SJCRH30 (cell line): Measurements from ENCODE around the gene ZCCHC7. TPM values are rescaled to one million over a fixed set of nuclear protein-coding genes. Genes with fewer than 3 reads are reported as not detected.
"Not testable (repeated sequence)": the region's sequence is repeated elsewhere in the genome, so short reads cannot be mapped to it uniquely, and the experiment has no call there.

Experiments used
- DNase-seq, 2 experiments: peaks; one replicate each; pipeline ENCODE4 v3.0.0-alpha.2; 2015 to 2020
- H3K27ac ChIP-seq: fragments of 250-450 bp; sonication (Bioruptor Pico); 2 replicates; pipeline ENCODE4 v1.5.1; 2020; ENCODE audit warnings: mild to moderate bottlenecking, moderate library complexity
- H3K27me3 ChIP-seq: fragments of 250-450 bp; sonication (Bioruptor Pico); 2 replicates; pipeline ENCODE4 v1.5.1; 2020; ENCODE audit warnings: mild to moderate bottlenecking, moderate library complexity
- H3K36me3 ChIP-seq: fragments of 250-450 bp; sonication (Bioruptor Pico); 2 replicates; pipeline ENCODE4 v1.5.1; 2020; ENCODE audit warnings: mild to moderate bottlenecking, moderate library complexity
- H3K4me1 ChIP-seq: fragments of 250-450 bp; sonication (Bioruptor Pico); 2 replicates; pipeline ENCODE4 v1.5.1; 2020; ENCODE audit warnings: mild to moderate bottlenecking, moderate library complexity
- H3K4me3 ChIP-seq: fragments of 250-450 bp; sonication (Bioruptor Pico); 2 replicates; pipeline ENCODE4 v1.5.1; 2020; ENCODE audit warnings: mild to moderate bottlenecking, moderate library complexity
- H3K9me3 ChIP-seq: fragments of 250-450 bp; sonication (Bioruptor Pico); replicated peaks from 2 replicates; pipeline ENCODE4 v1.5.1; 2020; ENCODE audit warnings: mild to moderate bottlenecking, moderate library complexity
- total RNA-seq: library from RNA; depleted of rRNA; stranded (reverse); fragments of >200 nt; shearing (Covaris generic); gene quantifications from 2 replicates; pipeline ENCODE4 v1.2.3, GENCODE V29; 2014

Gene ZCCHC7
- total RNA-seq, 1 experiment from 2014 or later: 19.5 TPM

DNA sequence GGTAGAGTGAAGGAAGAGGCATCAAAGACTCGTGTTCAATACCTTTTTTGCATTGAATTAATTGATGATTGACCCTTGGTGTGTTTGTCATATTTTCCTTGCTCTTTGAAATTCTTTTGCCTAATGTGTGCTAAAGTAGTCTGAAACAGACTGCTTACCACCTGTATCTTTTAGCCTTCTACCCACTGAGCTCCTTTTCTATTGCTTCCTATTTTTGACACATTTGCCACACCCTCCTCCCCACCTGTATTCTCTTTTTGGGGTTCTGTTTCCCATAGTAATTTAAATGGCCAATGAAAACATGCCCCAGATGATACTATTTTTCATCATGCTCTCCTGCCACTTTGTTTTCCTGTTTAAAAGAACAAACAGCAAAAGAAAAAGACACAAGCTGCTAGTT, 78.5 kb downstream of the ZCCHC7 start:
- Histone ChIP-seq H3K27me3 (no peaks in the 10 kb centered on the region), H3K9me3 (0 out of 2 replicates have a peak, but pooled peaks cover 3% of the 10 kb centered on the region), H3K27ac (no peak overlapping the region), H3K36me3 (no peaks in the 10 kb centered on the region), H3K4me3 (no peak overlapping the region), H3K4me1 (peaks cover 70% of the 10 kb centered on the region)
- no peak for DNase-seq

- H3K9me3 ChIP-seq: 0 out of 2 replicates have a peak, but pooled peaks cover 3% of the 10 kb centered on the region
- DNase-seq: peak in 1 of 2 experiments; percentile 60
- no peak overlapping the region for H3K4me3 ChIP-seq
- H3K4me1 ChIP-seq: peaks cover 57% of the 10 kb centered on the region
- H3K27ac ChIP-seq: peak overlapping the region; percentile 76
- no peaks in the 10 kb centered on the region for H3K36me3 ChIP-seq
- no peaks in the 10 kb centered on the region for H3K27me3 ChIP-seq
Measured at GRCh38 chr9:37200433-37201005, 80.1 kb downstream of the ZCCHC7 start.

DNA sequence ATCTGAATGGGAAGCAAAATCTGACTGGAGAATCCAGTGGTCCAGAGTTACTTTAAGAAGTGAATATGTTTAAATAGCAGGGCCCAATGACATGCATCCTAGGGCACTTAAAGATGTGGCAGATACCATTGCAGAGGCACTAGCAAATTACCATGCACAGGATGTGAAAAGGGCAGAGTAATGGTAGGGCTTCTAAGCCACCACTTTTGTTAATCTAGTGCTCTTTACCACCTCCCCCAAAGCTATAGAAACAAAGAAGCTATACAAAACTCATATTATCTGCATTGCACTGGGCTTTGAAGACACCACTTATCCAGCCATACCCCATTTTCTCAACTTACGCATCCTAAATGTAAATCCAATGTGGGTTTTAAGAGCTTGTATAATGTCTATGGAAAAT, 81.2 kb downstream of the ZCCHC7 start:
- H3K27ac ChIP-seq: peak overlapping the region; percentile 76

GRCh38 chr9:37202091-37202490, 81.7 kb downstream of the ZCCHC7 start:
- Histone ChIP-seq H3K27me3 (no peaks in the 10 kb centered on the region), H3K27ac (peak overlapping the region; percentile 76; the same call in 1 of the 2 replicates), H3K36me3 (peaks cover 3% of the 10 kb centered on the region), H3K4me3 (no peak overlapping the region), H3K9me3 (0 out of 2 replicates have a peak, but pooled peaks cover 3% of the 10 kb centered on the region), H3K4me1 (peaks cover 43% of the 10 kb centered on the region)
- no peak for DNase-seq

More for the DNA sequence above, 81.2 kb downstream of the ZCCHC7 start:
- H3K4me1 ChIP-seq: peaks cover 48% of the 10 kb centered on the region
- peaks cover 2% of the 10 kb centered on the region for H3K36me3 ChIP-seq
- DNase-seq: peak; percentile 18 to 77
- 0 out of 2 replicates have a peak, but pooled peaks cover 3% of the 10 kb centered on the region for H3K9me3 ChIP-seq
- H3K4me3 ChIP-seq: no peak overlapping the region
- H3K27me3 ChIP-seq: no peaks in the 10 kb centered on the region

GRCh38 chr9:37203456-37203855, 83.1 kb downstream of the ZCCHC7 start:
- H3K27ac ChIP-seq, H3K4me3 ChIP-seq, DNase-seq, H3K36me3 ChIP-seq, H3K27me3 ChIP-seq, H3K9me3 ChIP-seq: not testable (repeated sequence)
- peaks cover 30% of the 10 kb centered on the region for H3K4me1 ChIP-seq

GRCh38 chr9:37206121-37206620, 85.8 kb downstream of the ZCCHC7 start:
- Histone ChIP-seq H3K27ac (no peak overlapping the region), H3K27me3 (no peaks in the 10 kb centered on the region), H3K9me3 (0 out of 2 replicates have a peak, but pooled peaks cover 3% of the 10 kb centered on the region), H3K4me3 (no peak overlapping the region), H3K4me1 (peaks cover 11% of the 10 kb centered on the region), H3K36me3 (peaks cover 3% of the 10 kb centered on the region)
- no peak for DNase-seq

DNA sequence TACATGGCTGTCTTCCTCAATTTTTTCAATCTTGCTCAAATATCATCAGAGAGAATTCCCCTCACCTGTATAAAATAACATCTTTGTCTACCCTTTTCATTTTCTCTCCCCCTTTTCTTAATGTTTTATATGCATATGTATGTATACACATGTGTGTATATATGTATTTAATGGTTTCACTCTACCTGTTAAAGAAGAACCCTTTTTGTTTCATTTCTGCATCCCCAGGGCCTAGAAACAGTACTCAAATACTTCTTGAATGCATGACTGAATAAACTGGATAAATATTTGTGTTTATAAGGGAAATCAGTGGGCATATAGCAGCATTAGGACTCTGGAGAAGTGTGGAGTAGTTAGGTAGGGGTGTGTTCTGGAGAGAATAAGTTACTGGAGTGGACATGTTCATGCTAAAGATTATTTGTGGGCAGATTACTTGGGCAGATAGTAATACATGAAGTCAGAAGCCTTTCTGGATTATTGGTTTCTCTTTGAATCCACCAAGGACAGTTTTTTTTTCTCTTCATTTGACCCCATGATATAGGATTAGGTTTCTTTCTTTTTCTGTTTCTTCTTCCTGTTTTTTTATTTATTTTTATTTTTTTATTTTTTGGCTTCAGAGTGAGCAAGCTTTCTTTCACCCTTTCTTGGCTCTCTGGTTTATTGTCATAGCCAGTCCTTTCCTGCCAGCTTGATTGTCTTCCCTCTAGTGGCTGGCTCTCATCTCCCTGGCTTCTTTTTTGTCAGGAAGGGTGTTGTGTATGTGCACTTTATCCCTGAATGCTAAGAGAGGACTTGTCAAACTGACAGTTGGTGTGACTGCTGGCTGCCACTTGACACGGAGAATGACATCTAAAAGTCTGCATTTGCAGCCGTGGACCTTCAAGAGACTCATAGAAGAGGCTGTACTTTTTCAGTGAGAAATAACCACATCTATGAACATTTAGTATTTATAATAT, 89.3 kb downstream of the ZCCHC7 start:
- H3K27ac ChIP-seq: no peak overlapping the region
- no peak for DNase-seq

GRCh38 chr9:37210737-37211523, 90.6 kb downstream of the ZCCHC7 start:
- peaks cover 3% of the 10 kb centered on the region for H3K36me3 ChIP-seq
- no peaks in the 10 kb centered on the region for H3K9me3 ChIP-seq
- no peak for DNase-seq
- H3K27ac ChIP-seq: no peak overlapping the region
- H3K4me1 ChIP-seq: peaks cover 7% of the 10 kb centered on the region
- H3K4me3 ChIP-seq: no peak overlapping the region
- H3K27me3 ChIP-seq: no peaks in the 10 kb centered on the region

More for the DNA sequence above, 89.3 kb downstream of the ZCCHC7 start:
- no peaks in the 10 kb centered on the region for H3K27me3 ChIP-seq
- peaks cover 3% of the 10 kb centered on the region for H3K36me3 ChIP-seq
- H3K4me3 ChIP-seq: no peak overlapping the region
- H3K9me3 ChIP-seq: no peaks in the 10 kb centered on the region
- no peaks in the 10 kb centered on the region for H3K4me1 ChIP-seq

DNA sequence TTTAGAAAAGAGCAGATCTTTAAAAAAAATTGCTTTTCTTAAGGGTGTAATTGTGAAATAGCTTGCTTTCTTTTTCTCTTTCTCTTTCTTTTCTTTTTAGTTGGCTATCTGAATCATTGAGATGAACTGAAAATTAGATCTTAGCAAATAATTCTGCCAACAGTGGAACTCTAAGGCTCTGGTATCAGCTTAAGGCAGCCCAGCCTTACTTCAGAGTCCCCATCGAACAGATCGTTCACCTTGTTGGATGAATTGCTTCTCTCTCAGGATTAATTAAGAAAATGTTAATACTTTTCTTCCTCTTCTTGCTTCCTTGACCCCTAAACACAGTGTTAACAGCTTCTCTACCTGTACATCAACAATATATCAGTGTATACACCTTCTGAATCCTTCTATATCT, 92.1 kb downstream of the ZCCHC7 start:
- no peaks in the 10 kb centered on the region for H3K27me3 ChIP-seq
- peaks cover 14% of the 10 kb centered on the region for H3K4me1 ChIP-seq
- no peak overlapping the region for H3K27ac ChIP-seq
- H3K36me3 ChIP-seq: no peaks in the 10 kb centered on the region
- no peak overlapping the region for H3K4me3 ChIP-seq
- no peaks in the 10 kb centered on the region for H3K9me3 ChIP-seq
- DNase-seq: no peak

DNA sequence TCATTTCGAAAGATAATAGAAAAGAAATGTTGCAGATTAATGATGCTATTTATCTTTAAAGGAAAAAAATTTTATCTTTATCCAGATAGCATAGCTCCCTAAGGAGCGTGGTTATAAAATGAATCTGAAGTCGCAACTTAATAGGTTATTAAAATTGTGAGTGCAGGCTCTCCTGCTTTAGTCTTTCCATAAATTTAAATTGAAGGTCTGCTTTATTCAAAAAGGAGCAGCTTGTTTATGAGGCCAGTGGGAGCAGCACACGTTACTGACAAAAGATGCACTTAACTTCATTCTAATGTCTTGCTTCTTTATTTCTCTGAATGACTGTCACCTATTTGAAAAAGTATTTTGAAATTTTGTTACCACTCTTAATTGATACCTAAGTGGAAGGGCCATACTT, 95.0 kb downstream of the ZCCHC7 start:
- no peak overlapping the region for H3K27ac ChIP-seq
- H3K27me3 ChIP-seq: no peaks in the 10 kb centered on the region
- no peaks in the 10 kb centered on the region for H3K9me3 ChIP-seq
- H3K4me1 ChIP-seq: peaks cover 14% of the 10 kb centered on the region
- H3K4me3 ChIP-seq: no peak overlapping the region
- DNase-seq: no peak
- no peaks in the 10 kb centered on the region for H3K36me3 ChIP-seq

- H3K27me3 ChIP-seq: no peaks in the 10 kb centered on the region
- no peaks in the 10 kb centered on the region for H3K9me3 ChIP-seq
- no peak overlapping the region for H3K27ac ChIP-seq
- peak in 1 of 2 experiments; percentile 24 for DNase-seq
- H3K36me3 ChIP-seq: no peaks in the 10 kb centered on the region
- H3K4me1 ChIP-seq: peaks cover 14% of the 10 kb centered on the region
- H3K4me3 ChIP-seq: no peak overlapping the region
Measured at GRCh38 chr9:37215830-37216229, 95.5 kb downstream of the ZCCHC7 start.

DNA sequence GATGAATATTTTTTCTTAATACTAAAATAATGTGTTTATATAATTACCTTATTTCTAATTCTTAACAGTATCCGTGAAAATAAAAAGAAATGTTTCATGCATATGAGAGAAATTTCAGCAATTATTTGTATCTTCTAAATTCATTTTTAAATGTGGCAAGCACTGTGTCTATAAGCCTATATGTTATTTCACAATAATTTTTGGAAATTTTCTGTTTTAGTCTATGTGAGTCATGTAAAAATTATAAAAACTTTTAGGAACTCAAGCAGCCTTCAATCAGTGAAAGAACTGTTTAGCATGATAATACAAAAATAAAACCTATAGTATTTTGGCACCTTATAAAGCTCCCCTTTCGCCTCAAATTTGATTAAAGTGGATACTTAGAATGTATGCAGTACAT, 96.8 kb downstream of the ZCCHC7 start:
- H3K27ac ChIP-seq: no peak overlapping the region
- no peaks in the 10 kb centered on the region for H3K27me3 ChIP-seq
- no peaks in the 10 kb centered on the region for H3K36me3 ChIP-seq
- no peaks in the 10 kb centered on the region for H3K9me3 ChIP-seq
- no peak overlapping the region for H3K4me3 ChIP-seq
- H3K4me1 ChIP-seq: peaks cover 14% of the 10 kb centered on the region
- no peak for DNase-seq

DNA sequence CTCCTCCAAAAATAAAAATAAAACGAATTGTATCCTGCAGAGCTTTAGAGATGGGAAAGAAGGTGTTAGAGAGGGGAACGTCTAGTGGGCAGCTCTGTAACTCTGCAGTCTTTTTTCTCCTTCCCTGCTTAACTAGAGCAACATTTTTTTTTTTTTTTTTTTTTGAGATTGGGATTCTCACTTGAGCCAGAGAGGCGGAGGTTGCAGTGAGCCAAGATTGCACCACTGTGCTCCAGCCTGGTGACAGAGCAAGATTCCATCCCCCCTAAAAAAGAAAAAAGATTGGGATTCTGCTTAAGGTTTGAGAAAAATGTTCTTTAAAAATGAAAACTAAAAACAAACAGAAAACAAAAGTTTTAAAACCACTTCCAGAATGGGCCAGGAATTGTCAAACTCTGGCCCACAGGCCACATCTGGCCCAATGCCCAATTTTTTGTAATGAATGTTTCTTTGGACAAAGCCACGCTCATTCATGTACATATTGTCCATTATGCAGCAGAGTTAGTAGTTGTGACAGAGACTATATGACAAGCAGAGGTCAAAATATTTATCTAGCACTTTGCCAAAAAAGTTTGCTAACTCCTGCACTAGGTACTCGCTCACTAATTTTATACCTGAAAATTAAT, 98.5 kb downstream of the ZCCHC7 start:
- Histone ChIP-seq H3K4me3 (no peak overlapping the region), H3K27ac (no peak overlapping the region), H3K9me3 (no peaks in the 10 kb centered on the region), H3K27me3 (no peaks in the 10 kb centered on the region), H3K4me1 (peaks cover 14% of the 10 kb centered on the region), H3K36me3 (no peaks in the 10 kb centered on the region)
- DNase-seq: no peak

GRCh38 chr9:37220971-37221370, 100.6 kb downstream of the ZCCHC7 start:
- H3K4me1 ChIP-seq: peaks cover 7% of the 10 kb centered on the region
- no peaks in the 10 kb centered on the region for H3K27me3 ChIP-seq
- H3K36me3 ChIP-seq: no peaks in the 10 kb centered on the region
- H3K27ac ChIP-seq: no peak overlapping the region
- no peaks in the 10 kb centered on the region for H3K9me3 ChIP-seq
- no peak for DNase-seq
- H3K4me3 ChIP-seq: no peak overlapping the region
